GM10248 (cell line): ENCODE measurements around the gene SMARCB1.

ENCODE experiments used
- CTCF ChIA-PET: fragments of 300-600 bp; sonication (Branson Sonifier 250); formaldehyde crosslinking; extraction: SDS; loops from one replicate; lab custom pipeline; 2021; ENCODE audit warnings: antibody characterized with exemption; lab: Yijun Ruan, JAX
- POLR2A ChIA-PET: fragments of 350-650 bp; sonication (Branson Sonifier 250); formaldehyde crosslinking; extraction: SDS; loops from one replicate; lab custom pipeline; 2020; ENCODE audit warnings: antibody characterized with exemption; lab: Yijun Ruan, JAX
- DNase-seq: peaks from one replicate; pipeline ENCODE4 v3.0.0; 2012; ENCODE audit errors: extremely low spot score
- CTCF ChIP-seq: IDR thresholded peaks from 2 replicates; pipeline ENCODE4 v1.5.1; 2012; ENCODE audit warnings: mild to moderate bottlenecking, low read depth; ENCODE audit errors: extremely low read depth, missing control alignments, control extremely low read depth

SMARCB1 gene

GRCh38 chr22:23745791-23746190 lies 41.0 kb upstream of the SMARCB1 start:
- CTCF ChIA-PET = interaction anchor here (0.6 to 1.6 kb wide), 2 partner anchors 9 to 104 kb away, joined by 3 to 5 read pairs; no protein-coding TSS in a partner anchor
- POLR2A ChIA-PET = no interaction called here
- DNase-seq = no peak
- TF ChIP-seq CTCF = no peak

- ChIA-PET POLR2A (interaction anchor here (0.7 kb wide), 1 partner anchor 863 kb away, joined by 5 read pairs; no protein-coding TSS in a partner anchor), CTCF (interaction anchor here (0.8 to 2.4 kb wide), 3 partner anchors 12 to 100 kb away, joined by 3 to 10 read pairs (median 4); no protein-coding TSS in a partner anchor)
- no peak for TF ChIP-seq CTCF
- DNase-seq = no peak
Observed at GRCh38 chr22:23749841-23750301, 36.9 kb upstream of the SMARCB1 start.

GRCh38 chr22:23750367-23750713 lies 36.4 kb upstream of the SMARCB1 start:
- ChIA-PET CTCF (interaction anchor here (0.7 to 2.4 kb wide), 4 partner anchors 18 to 100 kb away, joined by 3 to 10 read pairs (median 3); partner anchors contain the start of gene CHCHD10), POLR2A (no interaction called here)
- DNase-seq = no peak
- no peak for TF ChIP-seq CTCF

GRCh38 chr22:23750714-23751440 lies 35.9 kb upstream of the SMARCB1 start, which contains the start of gene ZNF70:
Gene ZNF70, minus strand, starts transcription at chr22:23751112. Its CDS starts 5,972 bp downstream, at chr22:23745140.
- CTCF ChIA-PET = interaction anchor here (0.7 to 1.7 kb wide), 3 partner anchors 13 to 99 kb away, joined by 3 to 5 read pairs (median 3); partner anchors contain the start of genes C22orf15 and CHCHD10

GRCh38 chr22:23751441-23751996 lies 35.2 kb upstream of the SMARCB1 start:
- no peak for DNase-seq
- ChIA-PET CTCF (interaction anchor here (0.9 to 1.7 kb wide), 3 partner anchors 9 to 99 kb away, joined by 3 to 5 read pairs (median 3); partner anchors contain the start of gene C22orf15), POLR2A (interaction anchor here (0.7 kb wide), 1 partner anchor 106 kb away, joined by 3 read pairs; the partner anchor contains the start of gene SLC2A11)
- TF ChIP-seq CTCF = no peak

More at GRCh38 chr22:23750714-23751440, 35.9 kb upstream of the SMARCB1 start, which contains the start of gene ZNF70:
- TF ChIP-seq CTCF = peak; percentile 34
- peak; percentile 92 for DNase-seq
- POLR2A ChIA-PET = no interaction called here

- peak; percentile 75 for DNase-seq
- no peak for TF ChIP-seq CTCF
- ChIA-PET POLR2A (interaction anchor here (0.6 to 0.7 kb wide), 2 partner anchors 20 to 105 kb away, joined by 3 read pairs; partner anchors contain the start of genes MMP11 and SLC2A11), CTCF (interaction anchor here (1.3 to 1.7 kb wide), 3 partner anchors 8 to 15 kb away, joined by 3 to 5 read pairs (median 3); partner anchors contain the start of gene C22orf15)
Observed at GRCh38 chr22:23752090-23752691, 34.6 kb upstream of the SMARCB1 start.
